ENCODE data around the gene MSS51.

The MSS51 gene

DNA sequence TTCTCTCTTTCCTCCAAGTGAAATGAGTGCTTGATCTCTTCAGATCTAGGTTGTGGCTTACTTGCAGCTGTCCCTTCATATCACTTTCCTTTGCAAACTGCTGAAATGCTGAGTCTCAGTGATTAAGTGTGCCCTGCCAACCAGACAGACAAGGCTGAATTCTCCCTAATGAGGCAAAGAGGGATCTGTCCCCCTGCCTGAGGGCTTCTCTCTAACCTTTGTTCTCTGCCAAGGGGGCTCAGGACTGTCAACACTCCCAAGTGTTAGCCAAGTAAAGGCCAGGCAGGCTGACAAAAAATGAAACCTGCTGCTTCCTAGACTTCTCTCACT lies at the start of gene MSS51:
MSS51 (minus strand) TSS at position 24 of the 330 bp plus-strand sequence. CDS start 5,277 bp downstream, outside the sequence.
- H3K4me3 ChIP-seq (ENCODE audit: low read depth in 1 of 2, low read length in 2 of 2) = no peak within 1 kb of the TSS
- no peak within 1 kb of the TSS for H2AFZ ChIP-seq (ENCODE audit: low read depth, low read length)
- H3K9ac ChIP-seq (ENCODE audit: low read depth, low read length) = no peak within 1 kb of the TSS
- no peaks in the 10 kb centered on the region for H4K20me1 ChIP-seq (ENCODE audit: insufficient read depth, low read length)
- no peaks in the 10 kb centered on the region for H3K79me2 ChIP-seq (ENCODE audit: insufficient read depth, low read length)
- ATAC-seq (ENCODE audit: insufficient read depth, low read depth) (peak; percentile 42; the same call in 1 of the 3 replicates), DNase-seq (no peak)
- no peaks in the 10 kb centered on the region for H3K27me3 ChIP-seq (ENCODE audit: insufficient read depth, low read length, poor library complexity)
- no peaks in the 10 kb centered on the region for H3K9me3 ChIP-seq (ENCODE audit: insufficient read depth, low read length, severe bottlenecking)
- H3K4me2 ChIP-seq (ENCODE audit: insufficient read depth, low read length) = no peak within 1 kb of the TSS
- no peaks in the 10 kb centered on the region for H3K4me1 ChIP-seq (ENCODE audit: insufficient read depth, low read length)
- H3K27ac ChIP-seq (ENCODE audit: low read length) = no peak within 1 kb of the TSS
- H3K36me3 ChIP-seq (ENCODE audit: insufficient read depth, low read length) = peaks cover 15% of the 10 kb centered on the region
- TF ChIP-seq CTCF (IDR thresholded peaks at IDR 0.05; ENCODE audit: borderline replicate concordance, extremely low read depth, low read length, poor library complexity, severe bottlenecking) = no peak
- TF ChIP-seq EZH2 (IDR thresholded peaks at IDR 0.05; ENCODE audit: borderline replicate concordance, low read depth, low read length, severe bottlenecking) = no peak

DNA sequence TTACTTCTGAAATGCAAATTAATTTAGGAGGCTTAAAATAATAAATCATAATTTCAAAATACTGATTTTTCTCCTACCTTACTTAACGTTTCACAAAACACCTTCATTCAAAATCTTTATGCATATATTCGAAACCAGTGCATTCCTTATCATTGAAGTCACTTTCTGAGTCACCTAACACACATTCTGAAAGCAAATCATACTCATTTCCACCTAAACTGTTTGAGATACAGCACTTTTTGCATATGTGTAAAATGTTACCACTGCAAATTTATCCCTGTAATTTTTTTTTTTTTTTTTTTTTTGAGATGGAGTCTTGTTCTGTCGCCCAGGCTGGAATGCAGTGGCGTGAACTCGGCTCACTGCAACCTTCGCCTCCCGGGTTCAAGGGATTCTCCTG lies 46.8 kb upstream of the MSS51 start:
- Histone ChIP-seq H3K4me1 (ENCODE audit: insufficient read depth, low read length) (no peaks in the 10 kb centered on the region), H3K9ac (ENCODE audit: low read depth, low read length) (no peak overlapping the region)
- ATAC-seq (ENCODE audit: insufficient read depth, low read depth) = no peak

DNA sequence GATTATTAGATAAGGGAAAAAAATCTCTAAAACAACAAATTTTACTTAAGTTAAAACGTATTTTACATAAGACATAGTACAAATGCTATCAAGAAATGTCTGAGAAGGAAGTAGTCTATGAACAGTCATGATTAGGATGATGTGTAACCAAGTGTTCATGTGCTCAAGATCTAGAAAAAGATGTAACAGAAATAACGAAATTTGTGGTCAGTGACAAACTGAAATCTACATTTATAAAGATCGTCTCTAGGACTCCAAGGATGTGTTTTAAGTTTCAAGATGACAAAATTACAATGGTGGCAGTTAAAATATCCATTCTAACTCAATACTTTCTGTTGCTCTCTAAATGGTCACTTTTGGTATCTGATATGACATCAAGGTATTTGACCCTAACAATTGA lies 45.3 kb upstream of the MSS51 start:
- Histone ChIP-seq H3K79me2 (ENCODE audit: insufficient read depth, low read length) (peaks cover 34% of the 10 kb centered on the region), H3K4me3 (ENCODE audit: low read depth in 1 of 2, low read length in 2 of 2) (no peak overlapping the region)

More for the DNA sequence above, 46.8 kb upstream of the MSS51 start:
- no peak for DNase-seq
- H3K36me3 ChIP-seq (ENCODE audit: insufficient read depth, low read length) = peaks cover 53% of the 10 kb centered on the region
- no peak overlapping the region for H3K4me3 ChIP-seq (ENCODE audit: low read depth in 1 of 2, low read length in 2 of 2)
- no peaks in the 10 kb centered on the region; the same call in 1 of the 2 replicates for H4K20me1 ChIP-seq (ENCODE audit: insufficient read depth, low read length)
- no peak overlapping the region for H2AFZ ChIP-seq (ENCODE audit: low read depth, low read length)
- H3K9me3 ChIP-seq (ENCODE audit: insufficient read depth, low read length, severe bottlenecking) = no peaks in the 10 kb centered on the region
- TF ChIP-seq EZH2 (IDR thresholded peaks at IDR 0.05; ENCODE audit: borderline replicate concordance, low read depth, low read length, severe bottlenecking) (no peak), CTCF (IDR thresholded peaks at IDR 0.05; ENCODE audit: borderline replicate concordance, extremely low read depth, low read length, poor library complexity, severe bottlenecking) (no peak)
- no peak overlapping the region for H3K4me2 ChIP-seq (ENCODE audit: insufficient read depth, low read length)
- H3K27me3 ChIP-seq (ENCODE audit: insufficient read depth, low read length, poor library complexity) = no peaks in the 10 kb centered on the region
- H3K27ac ChIP-seq (ENCODE audit: low read length) = no peak overlapping the region
- H3K79me2 ChIP-seq (ENCODE audit: insufficient read depth, low read length) = peaks cover 45% of the 10 kb centered on the region

More for the DNA sequence above, 45.3 kb upstream of the MSS51 start:
- Histone ChIP-seq H4K20me1 (ENCODE audit: insufficient read depth, low read length) (no peaks in the 10 kb centered on the region; the same call in 1 of the 2 replicates), H3K4me1 (ENCODE audit: insufficient read depth, low read length) (no peaks in the 10 kb centered on the region), H3K9me3 (ENCODE audit: insufficient read depth, low read length, severe bottlenecking) (no peaks in the 10 kb centered on the region), H3K27me3 (ENCODE audit: insufficient read depth, low read length, poor library complexity) (no peaks in the 10 kb centered on the region), H3K27ac (ENCODE audit: low read length) (no peak overlapping the region), H3K4me2 (ENCODE audit: insufficient read depth, low read length) (no peak overlapping the region), H3K36me3 (ENCODE audit: insufficient read depth, low read length) (peaks cover 59% of the 10 kb centered on the region), H3K9ac (ENCODE audit: low read depth, low read length) (no peak overlapping the region), H2AFZ (ENCODE audit: low read depth, low read length) (no peak overlapping the region)
- no peak for ATAC-seq (ENCODE audit: insufficient read depth, low read depth)
- no peak for TF ChIP-seq CTCF (IDR thresholded peaks at IDR 0.05; ENCODE audit: borderline replicate concordance, extremely low read depth, low read length, poor library complexity, severe bottlenecking)
- no peak for TF ChIP-seq EZH2 (IDR thresholded peaks at IDR 0.05; ENCODE audit: borderline replicate concordance, low read depth, low read length, severe bottlenecking)
- DNase-seq = no peak

Data from DND-41 (cell line).